Activated CD4-positive, CD25-positive, alpha-beta regulatory T cell (primary cell): ENCODE results near the gene ATG4A.

ENCODE experiments used
- DNase-seq, 4 experiments: peaks; one replicate each; lab custom pipeline; 2025; lab: John Stamatoyannopoulos, UW

ATG4A gene

GRCh38 chrX:108091264-108091877, at the start of gene ATG4A, which contains the start of gene PSMD10:
ATG4A (plus strand) TSS chrX:108091778; CDS start chrX:108091827, 49 bp downstream.
PSMD10 (minus strand) TSS chrX:108091542; CDS start chrX:108091520, 22 bp downstream.
- peak; percentile 55 to 76 (median 72) for DNase-seq

DNA sequence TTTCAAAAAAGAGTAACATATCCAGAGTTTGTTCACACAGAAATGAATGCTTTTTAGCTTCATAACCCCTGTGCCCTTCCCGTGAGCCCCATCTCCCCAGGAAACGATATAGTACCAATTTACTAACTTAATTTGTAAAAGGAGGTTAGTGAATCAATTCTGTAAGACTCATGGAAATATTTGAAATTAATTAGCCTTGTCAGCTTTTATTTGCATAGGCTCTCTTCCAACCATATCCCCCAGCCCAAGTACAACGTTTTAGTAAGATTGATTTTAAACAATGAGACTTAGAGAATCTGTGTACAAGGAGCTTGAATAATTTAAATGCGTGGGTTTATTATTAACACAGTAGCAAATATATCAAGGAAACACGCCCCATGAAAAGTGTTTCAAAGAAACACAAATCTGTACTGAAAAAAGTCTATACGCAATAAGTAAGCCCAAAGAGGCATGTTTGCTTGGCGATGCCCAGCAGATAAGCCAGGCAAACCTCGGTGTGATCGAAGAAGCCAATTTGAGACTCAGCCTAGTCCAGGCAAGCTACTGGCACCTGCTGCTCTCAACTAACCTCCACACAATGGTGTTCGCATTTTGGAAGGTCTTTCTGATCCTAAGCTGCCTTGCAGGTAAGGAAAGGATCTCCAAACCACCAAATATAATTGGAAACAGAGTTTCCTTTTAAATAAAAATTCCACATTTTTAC, 46.9 kb upstream of the ATG4A start, which contains the start of gene VSIG1:
Gene VSIG1, plus strand, starts transcription at position 512 of the 703 bp plus-strand sequence. Its CDS starts 66 bp downstream, at position 578.
- DNase-seq = no peak

DNA sequence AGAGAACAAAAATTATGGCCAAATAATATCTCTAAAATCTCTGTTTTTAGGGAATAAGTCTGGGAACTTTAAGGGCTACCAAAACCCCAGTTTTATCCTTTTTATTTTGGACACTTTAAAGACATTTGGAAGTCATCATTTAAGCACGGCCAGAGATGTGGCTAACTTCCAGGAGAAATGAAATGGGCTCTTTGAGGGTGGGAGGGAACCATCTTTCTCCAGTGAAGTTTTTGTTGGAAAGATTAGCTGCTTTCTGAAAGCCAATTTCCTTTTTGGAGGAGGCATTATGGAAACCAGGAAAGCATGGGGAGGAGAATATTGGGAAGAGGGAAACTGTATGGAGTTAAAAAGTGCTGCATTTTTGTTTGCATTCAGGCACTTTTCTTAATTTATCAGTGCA, 41.9 kb upstream of the ATG4A start:
- no peak for DNase-seq

DNA sequence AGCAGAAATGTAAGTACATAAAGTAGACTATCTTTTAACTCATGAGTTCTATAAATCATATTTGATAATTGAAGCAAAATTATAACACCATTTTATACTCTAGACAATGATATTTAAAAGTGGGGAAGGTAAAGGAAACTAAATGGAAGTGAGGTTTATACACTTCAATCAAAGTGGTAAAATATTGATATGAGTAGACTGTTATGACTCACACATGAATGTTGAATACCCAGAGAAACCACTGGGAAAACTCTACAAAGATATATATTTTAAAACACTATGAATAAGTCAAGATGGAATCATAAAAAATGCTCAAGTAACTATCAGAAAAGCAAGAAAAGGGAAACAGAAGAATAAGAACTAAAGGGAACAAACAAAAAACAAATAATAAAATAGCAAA, 38.4 kb upstream of the ATG4A start:
- no peak for DNase-seq

DNA sequence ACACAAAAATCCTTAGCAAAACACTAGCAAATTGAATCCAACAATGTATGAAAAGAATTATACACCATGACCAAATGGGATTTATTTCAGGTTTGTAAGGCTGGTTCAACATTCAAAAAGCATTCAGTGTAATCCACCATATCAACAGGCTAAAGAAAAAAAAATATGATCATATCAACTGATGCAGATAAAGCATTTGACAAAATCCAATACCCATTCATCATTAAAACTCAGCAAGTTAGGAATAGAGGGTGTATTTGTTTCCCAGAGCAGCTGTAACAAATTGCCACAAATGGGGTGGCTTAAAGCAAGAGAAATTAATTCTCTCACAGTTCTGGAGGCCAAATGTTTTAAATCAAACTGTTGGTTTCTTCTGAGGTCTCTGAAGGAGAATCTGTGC, 36.0 kb upstream of the ATG4A start:
- no peak for DNase-seq

GRCh38 chrX:108059801-108060200, 31.8 kb upstream of the ATG4A start:
- DNase-seq = no peak

- no peak for DNase-seq
Observed at GRCh38 chrX:108064001-108064400, 27.6 kb upstream of the ATG4A start.

DNA sequence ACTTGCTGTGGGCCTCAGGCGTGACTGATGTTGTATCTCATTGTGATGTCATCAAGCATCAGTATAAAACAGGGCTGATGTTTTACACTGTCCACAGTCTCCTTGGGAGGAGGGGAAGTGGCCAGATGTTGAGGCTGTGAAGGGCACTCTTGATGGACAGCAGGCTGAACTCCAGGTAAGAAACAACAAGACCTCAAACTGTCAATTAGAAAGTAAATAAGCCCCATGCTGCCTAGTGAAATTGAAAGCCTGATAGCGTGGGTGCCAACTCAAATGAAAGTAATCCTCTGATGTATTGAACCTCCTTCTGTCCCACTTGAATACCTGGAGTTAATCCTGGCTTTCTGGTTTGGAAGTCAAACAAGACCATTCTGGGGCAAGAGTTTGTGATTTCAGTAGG, 27.0 kb upstream of the ATG4A start:
- no peak for DNase-seq

- no peak for DNase-seq
Observed at GRCh38 chrX:108068121-108068520, 23.5 kb upstream of the ATG4A start.

DNA sequence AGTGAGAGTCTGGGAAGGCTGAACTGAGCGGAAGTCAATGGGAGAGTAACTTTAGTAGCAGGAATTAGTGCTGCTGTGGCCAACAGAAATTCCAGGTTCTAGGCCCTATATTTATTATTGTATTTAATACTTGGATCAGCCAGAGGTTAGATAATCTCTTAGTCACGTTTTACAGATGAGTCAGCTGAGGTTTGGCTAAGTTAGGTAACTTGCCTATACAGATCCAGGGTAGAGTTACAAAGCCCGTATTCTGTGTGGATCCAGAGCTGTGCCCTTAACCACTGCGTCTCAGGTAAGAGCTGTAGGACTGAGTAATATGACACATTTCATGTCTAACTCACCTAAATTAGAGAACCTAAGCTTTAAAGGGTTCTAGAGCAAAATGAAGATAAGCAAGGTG, 20.7 kb upstream of the ATG4A start:
- DNase-seq = no peak

GRCh38 chrX:108071578-108071977, 20.0 kb upstream of the ATG4A start:
- no peak for DNase-seq

DNA sequence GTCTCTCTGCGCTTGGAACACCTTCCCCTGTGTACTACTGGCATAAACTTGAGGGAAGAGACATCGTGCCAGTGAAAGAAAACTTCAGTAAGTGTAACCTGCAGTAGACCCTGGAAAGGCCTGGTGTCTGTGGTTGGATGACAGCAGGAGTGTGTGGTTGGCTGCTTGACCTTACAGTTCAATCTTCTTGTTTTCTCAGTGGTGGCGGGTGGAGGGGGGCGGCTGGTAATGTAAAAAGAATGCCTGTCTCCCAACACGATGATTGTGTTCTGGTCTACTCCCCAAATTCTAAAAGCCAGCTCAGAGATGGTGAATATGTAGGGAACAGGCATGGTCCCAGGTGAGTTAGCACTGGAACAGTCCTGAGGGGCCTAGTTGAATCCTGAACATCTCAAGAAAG, 18.8 kb upstream of the ATG4A start:
- no peak for DNase-seq

GRCh38 chrX:108081110-108081509, 10.5 kb upstream of the ATG4A start:
- no peak for DNase-seq

DNA sequence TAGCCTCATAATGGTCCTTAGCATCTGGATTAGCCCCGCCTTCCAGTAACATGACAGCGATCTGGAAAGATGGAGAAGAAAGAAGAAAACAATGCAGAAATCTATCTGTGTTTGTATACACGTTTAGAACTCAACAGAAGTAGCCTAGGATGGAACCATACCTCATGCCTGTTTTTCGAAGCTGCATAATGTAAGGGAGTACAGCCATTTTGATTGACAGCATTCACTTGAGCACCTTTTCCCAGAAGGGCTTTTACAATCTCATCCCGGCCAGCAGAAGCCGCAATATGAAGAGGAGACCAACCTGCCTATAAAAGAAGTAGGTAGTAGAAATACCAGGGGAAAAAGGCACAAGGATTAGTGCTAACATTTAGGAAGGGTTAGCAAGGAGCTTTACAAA, 3.8 kb upstream of the ATG4A start:
- DNase-seq = no peak

DNA sequence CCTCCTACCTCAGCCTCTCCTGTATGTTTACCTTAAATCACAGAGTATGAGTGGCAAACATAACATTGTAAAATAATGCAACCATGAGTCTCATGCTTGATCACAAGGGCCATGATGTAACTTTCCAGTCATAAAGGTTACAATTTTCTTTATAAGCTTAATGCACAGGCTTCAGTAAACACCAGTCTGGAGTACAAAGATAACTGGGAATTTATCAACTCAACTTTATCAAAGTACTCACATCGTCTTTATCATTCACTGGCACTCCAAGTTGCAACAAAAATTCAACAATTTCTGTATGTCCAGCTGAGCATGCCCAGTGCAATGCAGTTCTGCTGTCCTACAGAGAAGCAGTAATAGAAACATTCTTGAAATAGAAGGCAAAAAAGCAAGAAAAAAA, 3.1 kb upstream of the ATG4A start:
- no peak for DNase-seq

- DNase-seq = no peak
Observed at GRCh38 chrX:108090491-108091263, 901 bp upstream of the ATG4A start.

GRCh38 chrX:108091878-108092291, 307 bp downstream of the ATG4A start:
- DNase-seq = peak; percentile 1 to 8 (median 6)

GRCh38 chrX:108097380-108097779, 5.8 kb downstream of the ATG4A start:
- no peak for DNase-seq

GRCh38 chrX:108105473-108105872, 13.9 kb downstream of the ATG4A start:
- DNase-seq = no peak

DNA sequence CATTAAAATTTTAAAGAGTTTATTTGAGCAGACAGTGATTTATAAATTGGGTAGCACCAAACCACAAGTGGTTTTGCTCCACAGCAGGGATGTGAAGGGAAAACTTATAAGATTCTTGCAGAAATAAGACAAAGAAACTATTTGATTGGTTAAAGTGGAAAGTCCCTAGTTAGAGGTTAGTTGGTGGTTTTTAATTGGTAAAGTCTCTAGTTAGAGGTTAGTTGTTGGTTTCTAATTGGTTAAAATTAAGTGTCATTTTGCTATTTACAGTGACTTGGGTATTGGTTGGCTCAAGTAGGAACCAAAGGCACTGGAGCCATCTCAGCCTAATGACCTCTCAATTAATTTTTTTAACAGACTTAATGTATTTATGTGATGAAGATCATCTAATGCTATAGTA, 23.0 kb downstream of the ATG4A start:
- no peak for DNase-seq

DNA sequence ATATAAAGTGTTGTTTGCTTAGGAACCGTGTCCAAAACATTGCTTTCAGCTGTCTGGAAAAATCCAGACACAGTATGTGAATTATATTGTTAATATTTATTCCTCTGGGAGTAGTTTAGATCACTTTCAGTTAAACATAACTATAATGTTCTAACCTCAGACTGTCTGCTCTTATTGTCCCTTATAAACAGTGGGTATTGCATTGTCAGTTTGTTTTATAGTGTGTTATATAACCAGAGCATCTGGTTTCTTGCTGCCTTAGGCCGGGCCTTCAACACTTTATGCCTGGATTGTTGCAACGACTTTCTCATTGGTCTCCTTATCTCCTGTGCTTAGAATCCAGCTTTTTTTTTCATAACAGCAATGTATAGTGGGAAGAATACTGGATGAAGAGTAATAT, 26.4 kb downstream of the ATG4A start:
- DNase-seq = no peak

- DNase-seq = no peak
Observed at GRCh38 chrX:108121291-108121690, 29.7 kb downstream of the ATG4A start.

DNA sequence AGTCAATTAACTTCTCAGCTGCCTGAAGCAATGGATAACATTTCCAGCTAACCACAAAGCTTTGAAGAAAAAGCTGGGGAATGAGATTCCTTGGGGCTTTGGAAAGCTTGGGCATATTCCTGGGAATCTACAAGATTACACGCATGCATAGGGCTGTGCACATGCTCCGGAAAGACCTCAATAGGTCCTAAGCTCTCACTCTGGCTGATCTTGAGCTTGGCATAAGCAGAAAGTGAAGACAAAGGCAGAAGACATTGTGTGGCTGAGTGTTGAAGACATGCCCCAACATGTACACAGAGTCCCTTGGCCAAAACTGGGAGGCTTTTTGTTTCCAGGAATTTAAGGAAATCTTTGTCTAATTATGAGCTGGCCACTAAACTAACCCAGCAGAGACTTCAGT, 31.2 kb downstream of the ATG4A start:
- DNase-seq = no peak
